ENCODE data around the gene NRDC.
"Not testable (repeated sequence)": the region's sequence is repeated elsewhere in the genome, so short reads cannot be mapped to it uniquely, and the experiment has no call there.

NRDC gene

GRCh38 chr1:51894748-51895147 lies 16.2 kb upstream of the NRDC start:
- DNase-seq, result not testable (repeated sequence)

GRCh38 chr1:51878308-51878615 lies 265 bp downstream of the NRDC start:
- DNase-seq, result no peak

GRCh38 chr1:51877434-51878307 lies 856 bp downstream of the NRDC start:
- no peak for DNase-seq

DNA sequence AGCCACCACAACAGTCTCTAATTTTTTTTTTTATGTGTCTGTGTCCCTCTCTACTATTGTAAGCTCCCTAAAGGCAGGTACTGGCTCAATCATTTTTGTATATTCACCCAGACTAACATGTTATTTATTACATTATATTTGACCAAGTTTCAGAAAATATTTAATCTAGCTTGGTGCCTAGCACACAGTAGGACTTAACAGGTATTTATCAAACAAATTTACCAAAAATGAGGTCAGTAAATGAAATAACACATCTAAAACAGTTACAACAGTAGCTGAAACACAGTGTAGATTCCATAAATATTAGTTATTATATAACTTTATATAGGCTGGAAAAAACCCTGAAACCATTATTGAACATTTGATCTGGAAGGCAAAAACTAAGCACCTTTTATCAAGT lies 2.7 kb downstream of the NRDC start:
- DNase-seq, result no peak

DNA sequence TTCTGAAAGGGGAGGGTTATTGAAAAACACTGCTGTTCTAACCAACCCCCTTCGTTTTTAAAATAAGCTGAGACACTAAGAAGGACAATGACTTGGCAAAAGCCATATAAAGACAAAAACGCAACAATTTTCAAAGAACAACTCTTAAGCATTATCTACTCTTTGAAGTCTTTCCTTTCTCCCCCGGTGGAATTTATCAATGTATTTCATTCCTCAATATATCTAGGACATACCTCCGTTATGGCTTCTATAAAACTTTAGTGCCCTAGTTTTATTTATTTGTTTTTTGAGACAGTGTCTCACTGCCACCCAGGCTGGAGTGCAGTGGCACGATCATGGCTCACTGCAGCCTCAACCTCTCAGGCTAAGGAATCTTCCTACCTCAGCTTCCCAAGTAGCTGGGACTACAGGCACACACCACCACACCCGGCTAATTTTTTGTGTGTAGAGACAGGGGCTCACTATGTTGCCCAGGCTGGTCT lies 3.2 kb downstream of the NRDC start:
- no peak for DNase-seq

DNA sequence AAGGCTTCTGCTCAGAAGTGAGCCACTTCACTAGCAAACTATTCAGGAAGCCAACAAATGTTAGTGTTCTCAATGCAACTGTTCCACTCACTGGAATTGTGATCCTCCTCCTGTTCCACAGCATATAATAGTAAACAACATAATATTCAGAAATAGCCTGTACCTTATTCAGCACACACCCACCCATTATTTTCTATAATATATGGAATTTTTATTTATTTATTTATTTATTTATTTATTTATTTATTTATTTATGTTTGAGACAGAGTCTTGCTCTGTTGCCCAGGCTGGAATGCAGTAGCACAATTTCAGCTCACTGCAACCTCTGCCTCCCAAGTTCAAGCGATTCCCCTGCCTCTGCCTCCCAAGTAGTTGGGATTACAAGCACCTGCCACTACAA lies 5.3 kb downstream of the NRDC start:
- DNase-seq, result not testable (repeated sequence)

DNA sequence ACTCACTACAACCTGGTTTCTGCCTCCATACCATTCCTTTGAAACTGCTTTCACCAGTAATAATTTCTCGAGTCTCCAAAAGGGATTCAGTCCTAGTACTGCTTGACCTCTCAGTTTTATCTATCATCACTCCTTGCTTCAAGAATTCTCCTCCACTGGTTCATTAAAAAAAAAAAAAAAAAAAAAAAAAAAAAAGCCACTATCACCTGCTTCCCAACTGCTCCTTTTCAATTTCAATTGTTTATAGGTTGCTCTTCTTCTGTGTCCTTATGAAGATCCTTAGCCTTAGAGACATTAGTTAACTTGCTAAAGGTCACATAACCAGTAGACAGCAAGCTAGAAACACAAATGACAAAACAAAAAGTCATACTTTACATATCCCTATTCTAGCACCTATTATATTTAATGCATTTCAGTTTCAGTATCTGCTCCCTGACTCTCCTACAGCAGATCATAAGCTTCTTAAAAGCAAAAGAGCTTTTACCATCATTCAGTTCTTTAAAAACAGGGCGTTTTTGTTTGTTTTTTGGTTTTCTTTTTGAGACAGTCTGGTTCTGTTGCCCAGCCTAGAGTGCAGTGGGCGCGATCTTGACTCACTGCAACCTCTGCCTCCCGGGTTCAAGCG lies 7.1 kb downstream of the NRDC start:
- DNase-seq, result no peak

DNA sequence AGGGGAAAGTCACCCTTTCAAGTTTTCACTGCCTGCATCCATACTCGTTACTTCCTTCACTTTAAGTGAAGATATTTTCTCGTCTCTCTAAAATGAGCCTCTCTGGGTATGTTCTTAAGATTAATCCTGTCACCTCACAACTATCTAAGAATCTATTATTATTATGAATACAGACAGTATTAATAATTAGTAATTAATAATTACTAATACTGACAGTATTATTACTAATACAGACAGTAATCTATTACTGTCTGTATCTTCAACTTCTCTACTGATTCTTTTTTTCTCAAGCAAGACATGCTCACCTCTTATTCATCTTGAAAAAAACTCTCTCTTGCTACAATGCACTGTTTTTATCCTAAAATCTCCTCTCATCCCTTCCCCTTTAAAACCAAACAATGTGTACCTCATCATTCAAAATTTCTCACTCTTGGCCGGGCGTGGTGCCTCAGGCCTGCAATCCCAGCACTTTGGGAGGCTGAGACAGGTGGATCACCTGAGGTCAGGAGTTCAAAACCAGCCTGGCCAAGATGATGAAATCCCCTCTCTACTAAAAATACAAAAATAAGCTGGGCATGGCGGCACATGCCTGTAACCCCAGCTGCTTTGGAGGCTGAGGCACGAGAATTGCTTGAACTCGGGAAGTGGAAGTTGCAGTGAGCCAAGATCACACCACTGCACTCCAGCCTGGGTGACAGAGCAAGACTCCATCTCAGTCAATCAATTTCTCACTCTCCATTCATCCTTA lies 7.8 kb downstream of the NRDC start:
- no peak for DNase-seq

- DNase-seq, result no peak
These were observed 10.9 kb downstream of the NRDC start for GRCh38 chr1:51867479-51868232.

DNA sequence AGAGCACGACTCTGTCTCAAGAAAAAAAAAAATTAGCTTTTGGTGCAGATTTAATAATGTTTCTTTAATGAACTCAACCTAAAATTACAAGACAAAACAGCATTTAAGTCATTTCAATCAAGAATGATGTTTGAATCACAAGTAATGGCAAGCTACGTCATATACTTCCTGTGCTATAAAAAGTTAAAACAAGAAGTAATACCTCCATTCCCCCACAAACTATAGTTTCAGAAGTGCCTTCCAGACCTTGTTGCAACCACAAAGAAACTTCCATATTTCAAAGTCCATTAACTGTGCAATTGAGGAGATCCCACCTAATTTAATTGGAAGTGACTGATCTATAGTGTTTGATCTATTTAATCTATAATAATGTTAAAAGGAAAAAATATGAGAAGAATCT lies 15.1 kb downstream of the NRDC start:
- DNase-seq, result no peak

DNA sequence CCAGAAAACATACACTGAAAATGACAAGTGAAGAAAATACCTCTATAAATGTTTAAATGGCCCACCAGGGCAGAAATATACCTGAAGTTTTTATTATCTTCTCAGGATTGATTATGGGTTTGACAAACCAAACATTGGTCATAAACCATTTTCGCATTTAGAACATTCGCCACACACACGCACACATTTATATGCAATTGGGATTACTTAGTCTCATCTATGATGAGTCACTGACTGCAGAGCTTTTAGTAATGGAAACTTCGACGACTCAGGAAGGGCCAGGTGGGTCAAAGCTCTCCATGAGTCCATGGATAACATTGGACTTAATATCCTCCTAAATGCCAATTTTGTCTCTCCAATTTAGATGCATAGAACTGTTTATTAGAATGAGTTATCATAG lies 16.9 kb downstream of the NRDC start:
- DNase-seq, result no peak

GRCh38 chr1:51859735-51860134 lies 18.8 kb downstream of the NRDC start:
- no peak for DNase-seq

- DNase-seq, result no peak
These were observed 19.2 kb downstream of the NRDC start for GRCh38 chr1:51859333-51859732.

DNA sequence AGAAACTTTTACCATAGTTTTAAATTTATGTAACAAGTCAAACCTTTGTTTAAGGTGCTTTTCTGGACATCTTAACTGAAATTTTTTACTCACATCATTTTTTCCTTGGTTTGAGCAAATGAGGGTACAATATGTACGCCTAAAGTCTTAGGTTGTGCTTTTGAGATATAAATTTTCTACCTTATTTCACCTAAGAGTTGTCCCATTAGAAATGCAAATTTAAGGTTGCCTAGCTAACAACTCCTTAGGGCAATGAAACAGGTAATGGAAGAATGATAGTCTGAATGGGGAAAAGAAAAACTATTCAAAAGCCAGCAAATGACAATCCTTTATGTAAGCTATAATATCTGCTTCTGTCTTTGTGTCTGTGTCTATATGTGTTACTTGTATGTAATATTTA lies 19.6 kb downstream of the NRDC start:
- DNase-seq, result no peak

- DNase-seq, result no peak
These were observed 21.8 kb downstream of the NRDC start for GRCh38 chr1:51856745-51857144.

- DNase-seq, result no peak
These were observed 22.9 kb downstream of the NRDC start for GRCh38 chr1:51855624-51856023.

- no peak for DNase-seq
These were observed 25.2 kb downstream of the NRDC start for GRCh38 chr1:51853360-51853759.

DNA sequence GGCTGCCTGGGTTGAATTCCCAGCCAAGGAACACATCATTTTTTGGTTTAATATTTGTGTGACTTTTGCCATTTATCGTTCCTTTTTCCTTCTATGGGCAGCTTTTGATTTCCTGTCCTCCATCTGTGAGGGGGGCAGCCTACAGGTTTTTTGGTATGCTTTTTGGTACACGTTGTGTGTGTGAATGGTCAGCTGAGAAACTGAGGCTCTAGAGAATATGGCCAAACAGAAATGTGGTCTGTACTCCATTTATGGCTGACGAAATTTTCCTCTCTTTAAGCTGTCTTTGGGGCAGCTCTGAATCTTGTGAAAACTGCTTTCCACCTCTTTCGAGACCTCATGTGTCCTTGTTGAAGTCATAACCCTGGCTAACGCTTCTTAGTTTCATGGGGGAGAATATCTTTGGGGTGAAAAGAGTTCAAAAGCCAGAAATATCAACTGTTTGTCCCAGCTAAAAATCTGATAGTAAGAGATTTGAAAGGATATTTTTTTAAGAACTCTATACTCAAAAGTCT lies 26.6 kb downstream of the NRDC start:
- DNase-seq, result no peak

DNA sequence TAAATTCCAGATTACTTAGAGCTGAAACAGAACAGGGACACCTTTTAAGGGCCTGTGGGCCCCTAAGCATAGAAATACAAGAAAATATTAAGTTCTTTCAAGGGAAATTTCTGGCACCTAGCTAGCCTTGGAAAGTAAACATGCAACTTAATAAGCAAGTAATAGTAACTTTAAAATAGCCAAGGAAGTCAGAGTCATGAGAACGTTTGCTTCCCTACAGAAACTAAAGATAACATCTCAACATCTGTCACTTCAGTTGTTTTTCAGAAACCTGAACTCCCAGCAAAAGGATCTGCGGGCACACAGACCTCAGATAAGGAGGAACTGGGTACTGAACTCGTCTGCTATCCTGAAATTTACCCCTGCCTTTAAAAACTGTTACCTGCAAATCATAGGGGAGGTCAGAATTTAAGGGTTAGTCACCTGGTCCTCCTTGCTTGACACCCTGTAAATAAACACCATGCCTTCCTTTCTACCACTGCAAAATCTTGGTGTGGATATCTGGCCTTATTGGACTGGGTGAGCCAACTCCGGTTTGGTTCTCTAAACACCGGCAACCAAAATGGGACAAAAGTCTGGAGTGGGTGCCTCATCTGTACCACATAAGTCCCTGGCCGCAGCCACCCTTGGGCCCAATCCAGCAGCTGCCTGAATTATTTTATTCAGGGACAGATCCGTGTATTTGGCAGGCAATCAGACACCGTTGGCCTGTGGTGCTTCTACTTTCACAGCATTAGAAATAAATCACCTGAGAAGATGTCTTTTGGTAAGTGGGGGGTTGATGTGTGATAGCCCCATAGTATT lies 27.9 kb downstream of the NRDC start:
- DNase-seq, result no peak

GRCh38 chr1:51847294-51847920 lies 31.1 kb downstream of the NRDC start:
- no peak for DNase-seq

DNA sequence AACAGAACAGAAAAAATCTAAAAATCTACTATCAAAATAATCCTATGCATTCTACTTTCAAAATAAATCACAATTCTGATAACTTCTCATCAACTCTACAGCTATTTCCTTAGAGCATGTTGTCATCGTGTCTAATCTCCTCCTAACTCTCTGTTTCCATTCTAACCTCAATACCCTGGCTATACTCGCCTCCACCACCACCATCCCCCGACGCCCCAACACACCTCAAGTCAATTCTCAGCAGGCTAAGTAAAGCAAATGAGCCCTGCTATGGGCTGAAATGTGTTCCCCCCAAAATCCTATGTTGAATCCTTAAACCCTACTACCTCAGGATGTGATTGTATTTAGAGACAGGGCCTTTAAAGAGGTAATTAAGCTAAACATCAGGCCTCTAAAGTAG lies 34.6 kb downstream of the NRDC start:
- no peak for DNase-seq

DNA sequence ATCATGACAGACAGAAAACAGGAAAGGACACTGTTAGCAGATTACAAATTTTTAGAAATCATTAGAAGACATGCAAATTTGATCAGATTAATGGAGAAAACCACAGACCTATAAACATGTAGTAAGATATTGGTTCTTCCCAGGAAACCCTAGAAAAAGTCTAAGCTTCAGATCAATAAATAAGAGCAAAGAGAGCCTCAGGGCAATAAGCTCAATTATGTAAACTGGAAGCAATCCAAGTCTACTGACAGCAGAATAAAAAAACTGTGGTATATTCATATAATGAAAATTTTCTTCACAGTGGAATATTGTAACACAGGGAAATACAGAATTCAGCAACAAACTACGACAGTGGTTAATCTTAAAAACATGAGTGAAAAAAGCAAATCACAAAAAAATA lies 36.3 kb downstream of the NRDC start:
- no peak for DNase-seq

Data from stimulated activated CD4-positive, alpha-beta T cell treated with anti-CD3 and anti-CD28 coated beads, Interleukin-12 subunit alpha, Interleukin-12 subunit beta, amount 100 ng/mL, for 4 hours (primary cell).